Mesodermal cell (in vitro differentiated cells): Measurements from ENCODE around the gene UNC45B.
"Not testable (repeated sequence)": the region's sequence is repeated elsewhere in the genome, so short reads cannot be mapped to it uniquely, and the experiment has no call there.

Experiments used
- H3K27ac ChIP-seq: 2 replicates; pipeline ENCODE4 v1.7.0; 2013; ENCODE audit warnings: mild to moderate bottlenecking, low read depth, low read length, moderate library complexity; ENCODE audit not compliant: severe bottlenecking
- H3K36me3 ChIP-seq: 2 replicates; pipeline ENCODE4 v1.7.1; 2013; ENCODE audit warnings: mild to moderate bottlenecking, low read length, moderate library complexity; ENCODE audit not compliant: control insufficient read depth, insufficient read depth
- H3K4me1 ChIP-seq: one replicate; pipeline ENCODE4 v1.7.1; 2013; ENCODE audit warnings: mild to moderate bottlenecking, low read length; ENCODE audit not compliant: insufficient read depth, control insufficient read depth, poor library complexity, severe bottlenecking
- H3K4me3 ChIP-seq: 2 replicates; pipeline ENCODE4 v1.7.0; 2013; ENCODE audit warnings: low read length, control low read depth, mild to moderate bottlenecking; ENCODE audit not compliant: insufficient read depth, poor library complexity, severe bottlenecking; ENCODE audit errors: extremely low read depth
- H3K9me3 ChIP-seq: 2 replicates; pipeline ENCODE4 v1.7.1; 2013; ENCODE audit warnings: mild to moderate bottlenecking, low read length, moderate library complexity; ENCODE audit not compliant: control insufficient read depth
- WGBS, 2 experiments: methylation state at CpG; one replicate each; pipeline ENCODE4 v1.1.5; 2013; ENCODE audit warnings: missing lambda C conversion rate in 2 of 2; ENCODE audit not compliant: insufficient coverage in 2 of 2; 5-methylcytosine and 5-hydroxymethylcytosine counted together

The UNC45B gene

DNA sequence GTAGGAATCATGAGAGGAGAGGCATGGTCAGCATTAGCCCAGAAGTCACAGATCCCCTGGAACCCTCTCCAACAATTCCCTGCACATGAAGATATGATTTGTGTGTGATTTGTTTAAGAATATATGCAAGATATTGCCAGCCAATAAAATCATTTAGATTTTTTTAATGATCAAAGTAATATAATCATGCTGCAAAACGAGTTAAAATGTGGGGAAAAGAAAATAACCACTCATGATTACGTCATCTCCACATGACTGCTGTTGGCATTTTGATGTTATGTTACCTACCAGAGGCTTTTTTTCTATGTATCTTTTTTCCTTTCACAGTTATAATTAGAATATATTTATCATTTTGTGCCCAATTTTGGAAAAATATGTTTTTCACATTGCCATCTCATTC is 24.2 kb downstream of the UNC45B start:
- Histone ChIP-seq H3K27ac (no peak overlapping the region), H3K36me3 (no peaks in the 10 kb centered on the region), H3K4me3 (no peak overlapping the region), H3K9me3 (no peaks in the 10 kb centered on the region), H3K4me1 (no peaks in the 10 kb centered on the region)
- no CpG with 5 or more reads among the region's 2 CpGs for WGBS, 2 experiments

DNA sequence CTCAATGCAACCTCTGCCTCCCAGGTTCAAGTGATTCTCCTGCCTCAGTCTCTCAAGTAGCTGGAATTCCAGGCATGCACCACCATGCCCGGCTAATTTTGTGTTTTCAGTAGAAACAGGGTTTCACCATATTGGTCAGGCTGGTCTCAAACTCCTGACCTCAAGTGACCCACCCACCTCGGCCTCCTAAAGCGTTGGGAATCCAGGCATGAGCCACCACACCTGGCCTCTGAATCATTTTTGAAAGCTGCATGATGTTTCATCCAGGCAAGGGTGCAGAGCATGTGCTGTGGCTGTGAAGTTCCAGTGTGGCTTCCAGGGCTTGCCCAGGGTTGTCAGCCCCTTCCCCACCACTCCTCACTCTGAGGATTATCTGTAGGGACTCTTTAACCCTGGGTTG is 24.7 kb downstream of the UNC45B start:
- H3K27ac ChIP-seq, H3K4me1 ChIP-seq, H3K36me3 ChIP-seq, H3K4me3 ChIP-seq, H3K9me3 ChIP-seq: not testable (repeated sequence)
- 82 to 83% methylated on average over 1 to 3 of the region's 3 CpGs for WGBS, 2 experiments

DNA sequence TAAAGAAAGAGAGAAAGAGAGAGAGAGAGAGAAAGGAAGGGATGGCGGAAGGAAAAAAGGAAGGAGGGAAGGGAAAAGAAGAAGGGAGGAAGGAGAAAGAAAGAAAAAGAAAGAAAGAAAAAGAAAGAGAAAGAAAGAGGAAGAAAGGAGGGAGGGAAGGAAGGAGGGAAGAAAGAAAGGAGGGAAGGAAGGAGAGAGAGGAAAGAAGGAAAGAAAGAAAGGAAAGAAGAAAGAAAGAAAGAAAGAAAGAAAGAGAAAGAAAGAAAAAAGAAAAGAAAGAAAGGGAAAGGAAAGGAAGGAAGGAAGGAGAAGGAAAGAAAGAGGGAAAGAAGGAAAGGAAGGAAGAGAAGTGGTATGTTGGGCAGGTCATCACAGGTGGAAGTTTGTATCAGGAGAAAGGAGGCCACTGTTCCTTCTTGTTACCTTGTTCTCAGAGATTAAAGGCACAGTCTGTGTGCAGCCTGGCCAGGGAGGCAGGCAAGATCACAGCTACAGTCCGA is 27.3 kb downstream of the UNC45B start:
- Histone ChIP-seq H3K4me3 (no peak overlapping the region), H3K4me1 (no peaks in the 10 kb centered on the region), H3K27ac (no peak overlapping the region), H3K9me3 (no peaks in the 10 kb centered on the region), H3K36me3 (no peaks in the 10 kb centered on the region)
- 93 to 100% methylated on average over 2 of the region's 2 CpGs for WGBS, 2 experiments

DNA sequence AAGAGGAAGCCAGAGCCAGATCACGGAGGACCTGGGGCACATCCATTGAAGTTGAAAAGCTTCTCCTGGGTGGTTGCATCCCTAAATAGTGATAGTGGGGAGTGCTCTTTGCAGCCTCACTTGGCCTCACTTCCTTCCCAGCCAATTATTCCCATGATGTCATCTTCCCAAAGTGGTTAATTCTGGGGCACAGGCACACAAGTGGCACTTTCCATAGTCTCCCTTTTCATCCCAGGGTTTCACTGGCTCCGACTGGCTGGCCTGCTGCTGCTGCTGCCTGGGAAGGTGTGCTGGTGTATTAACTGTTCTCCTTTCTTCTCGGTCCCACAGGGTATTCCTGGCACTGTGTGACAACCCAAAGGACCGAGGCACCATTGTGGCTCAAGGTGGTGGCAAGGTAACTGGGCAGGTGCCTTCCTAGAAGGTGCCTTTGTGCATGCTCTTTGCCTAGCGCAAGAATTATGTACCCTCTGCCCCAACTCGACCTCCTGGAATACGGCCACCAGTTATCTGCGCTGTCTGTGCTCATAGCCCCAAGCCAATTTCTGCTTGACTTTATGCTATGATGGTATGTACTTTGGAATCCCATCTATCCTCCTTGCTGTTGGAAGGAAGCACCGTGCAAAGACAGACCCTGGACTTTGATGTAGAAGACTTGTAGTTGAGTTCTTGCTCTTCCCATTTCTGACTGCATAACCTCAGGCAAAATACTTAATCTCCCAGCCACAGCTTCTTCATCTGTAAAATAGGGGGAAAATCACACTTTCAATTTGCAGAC is 28.2 kb downstream of the UNC45B start:
- 77 to 81% methylated on average over 5 to 7 of the region's 9 CpGs for WGBS, 2 experiments
- Histone ChIP-seq H3K9me3 (no peaks in the 10 kb centered on the region), H3K36me3 (no peaks in the 10 kb centered on the region), H3K27ac (no peak overlapping the region), H3K4me3 (no peak overlapping the region), H3K4me1 (no peaks in the 10 kb centered on the region)

GRCh38 chr17:35176897-35177296 is 29.3 kb downstream of the UNC45B start:
- 80 to 81% methylated on average over 5 to 6 of the region's 8 CpGs for WGBS, 2 experiments
- Histone ChIP-seq H3K9me3 (no peaks in the 10 kb centered on the region), H3K27ac (no peak overlapping the region), H3K36me3 (no peaks in the 10 kb centered on the region), H3K4me3 (no peak overlapping the region), H3K4me1 (no peaks in the 10 kb centered on the region)

DNA sequence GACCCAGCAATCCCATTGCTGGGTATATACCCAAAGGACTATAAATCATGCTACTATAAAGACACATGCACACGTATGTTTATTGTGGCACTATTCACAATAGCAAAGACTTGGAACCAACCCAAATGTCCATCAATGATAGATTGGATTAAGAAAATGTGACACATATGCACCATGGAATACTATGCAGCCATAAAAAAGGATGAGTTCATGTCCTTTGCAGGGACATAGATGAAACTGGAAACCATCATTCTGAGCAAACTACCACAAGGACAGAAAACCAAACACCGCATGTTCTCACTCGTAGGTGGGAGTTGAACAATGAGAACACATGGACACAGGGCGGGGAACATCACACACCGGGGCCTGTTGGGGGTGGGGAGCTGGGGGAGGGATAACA is 31.8 kb downstream of the UNC45B start:
- not testable (repeated sequence) for H3K4me3 ChIP-seq, H3K36me3 ChIP-seq, H3K9me3 ChIP-seq, H3K27ac ChIP-seq, H3K4me1 ChIP-seq
- WGBS, 2 experiments = 83 to 88% methylated on average over 1 to 2 of the region's 5 CpGs

GRCh38 chr17:35183332-35183731 is 35.7 kb downstream of the UNC45B start:
- Histone ChIP-seq H3K4me1 (no peaks in the 10 kb centered on the region), H3K9me3 (no peaks in the 10 kb centered on the region), H3K36me3 (no peaks in the 10 kb centered on the region), H3K4me3 (no peak overlapping the region), H3K27ac (no peak overlapping the region)
- WGBS, 2 experiments = 75 to 89% methylated on average over 4 of the region's 6 CpGs

- Histone ChIP-seq H3K9me3 (no peaks in the 10 kb centered on the region), H3K4me1 (no peaks in the 10 kb centered on the region), H3K36me3 (no peaks in the 10 kb centered on the region), H3K27ac (no peak overlapping the region), H3K4me3 (no peak overlapping the region)
- 64 to 81% methylated on average over 2 to 3 of the region's 3 CpGs for WGBS, 2 experiments
These were observed 36.7 kb downstream of the UNC45B start for GRCh38 chr17:35184274-35184673.

DNA sequence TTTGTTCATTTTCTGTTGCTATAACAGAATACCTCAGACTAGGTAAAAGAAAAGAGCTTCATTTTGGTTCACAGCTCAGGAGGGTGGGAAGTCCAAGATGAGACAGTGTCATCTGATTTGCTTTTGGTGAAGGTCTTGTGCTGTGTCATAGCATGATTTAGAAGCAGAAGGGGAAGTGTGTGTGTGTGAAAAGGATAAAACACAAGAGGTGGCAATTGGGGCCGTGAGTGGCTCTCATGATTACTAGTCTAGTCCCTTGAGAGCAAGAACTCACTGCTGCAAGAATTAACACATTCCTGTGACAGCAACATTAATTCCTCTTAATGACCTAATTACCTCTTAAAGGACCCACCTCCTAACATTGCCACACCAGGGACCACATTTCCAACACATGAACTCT is 38.2 kb downstream of the UNC45B start:
- Histone ChIP-seq H3K4me1 (no peaks in the 10 kb centered on the region), H3K36me3 (no peaks in the 10 kb centered on the region), H3K27ac (no peak overlapping the region), H3K9me3 (no peaks in the 10 kb centered on the region), H3K4me3 (no peak overlapping the region)
- 100% methylated on average over 1 of the region's 1 CpG for WGBS, 2 experiments

DNA sequence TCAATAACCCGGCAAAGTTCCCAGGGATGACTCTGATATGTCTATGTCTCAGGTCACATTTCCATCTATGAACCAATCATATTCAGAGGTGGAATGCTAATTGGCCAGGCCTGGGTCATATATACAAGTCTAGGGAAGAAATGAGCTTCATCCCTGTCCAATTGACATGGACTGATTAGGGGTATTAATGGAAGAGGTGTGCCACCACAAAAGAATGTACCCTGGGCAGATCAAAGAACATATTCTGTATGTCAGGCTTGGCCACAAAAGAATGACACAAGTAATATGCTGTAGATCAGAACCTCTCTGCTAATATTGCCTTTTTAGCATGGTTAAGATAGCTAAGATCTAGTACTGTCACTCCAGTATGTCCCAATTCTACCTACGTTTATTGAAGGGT is 39.9 kb downstream of the UNC45B start:
- Histone ChIP-seq H3K27ac (no peak overlapping the region), H3K4me3 (no peak overlapping the region), H3K36me3 (no peaks in the 10 kb centered on the region), H3K4me1 (no peaks in the 10 kb centered on the region), H3K9me3 (no peaks in the 10 kb centered on the region)
- WGBS, 2 experiments = 75 to 100% methylated on average over 1 to 2 of the region's 2 CpGs

- Histone ChIP-seq H3K27ac (no peak overlapping the region), H3K36me3 (no peaks in the 10 kb centered on the region), H3K4me1 (no peaks in the 10 kb centered on the region), H3K4me3 (no peak overlapping the region), H3K9me3 (no peaks in the 10 kb centered on the region)
- WGBS, 2 experiments = 80 to 94% methylated on average over 1 to 2 of the region's 2 CpGs
These were observed 40.5 kb downstream of the UNC45B start for GRCh38 chr17:35188111-35188510.
